ENCODE data around the gene NCBP3.

GRCh38 chr17:3814361-3814760, 31.7 kb downstream of the NCBP3 start:
- TF ChIP-seq FOXK2 (IDR thresholded peaks at IDR 0.05) (no peak), ELF4 (IDR thresholded peaks at IDR 0.05) (no peak), FOXM1 (IDR thresholded peaks at IDR 0.05; ENCODE audit: borderline replicate concordance) (no peak), ZNF384 (IDR thresholded peaks at IDR 0.05) (no peak), HDGF (IDR thresholded peaks at IDR 0.05; ENCODE audit: borderline replicate concordance) (no peak), SP1 (IDR thresholded peaks at IDR 0.05) (no peak), FOXA1 (IDR thresholded peaks at IDR 0.05) (no peak), CTBP1 (IDR thresholded peaks at IDR 0.05; ENCODE audit: borderline replicate concordance) (no peak), TARDBP (IDR thresholded peaks at IDR 0.05) (no peak), BHLHE40 (IDR thresholded peaks at IDR 0.05; ENCODE audit: borderline replicate concordance) (no peak), ARNT (IDR thresholded peaks at IDR 0.05) (no peak), PKNOX1 (IDR thresholded peaks at IDR 0.05) (no peak)
